Fibroblast of peridontal ligament (primary cell): ENCODE results near the gene GSTP1.
"Not testable (repeated sequence)": the region's sequence is repeated elsewhere in the genome, so short reads cannot be mapped to it uniquely, and the experiment has no call there.

Experiments used
- DNase-seq: peaks from one replicate; pipeline ENCODE4 v3.0.0-alpha.2; 2010; ENCODE audit errors: extremely low read depth

Gene GSTP1

GRCh38 chr11:67614730-67615714 lies 31.4 kb downstream of the GSTP1 start:
- no peak for DNase-seq

DNA sequence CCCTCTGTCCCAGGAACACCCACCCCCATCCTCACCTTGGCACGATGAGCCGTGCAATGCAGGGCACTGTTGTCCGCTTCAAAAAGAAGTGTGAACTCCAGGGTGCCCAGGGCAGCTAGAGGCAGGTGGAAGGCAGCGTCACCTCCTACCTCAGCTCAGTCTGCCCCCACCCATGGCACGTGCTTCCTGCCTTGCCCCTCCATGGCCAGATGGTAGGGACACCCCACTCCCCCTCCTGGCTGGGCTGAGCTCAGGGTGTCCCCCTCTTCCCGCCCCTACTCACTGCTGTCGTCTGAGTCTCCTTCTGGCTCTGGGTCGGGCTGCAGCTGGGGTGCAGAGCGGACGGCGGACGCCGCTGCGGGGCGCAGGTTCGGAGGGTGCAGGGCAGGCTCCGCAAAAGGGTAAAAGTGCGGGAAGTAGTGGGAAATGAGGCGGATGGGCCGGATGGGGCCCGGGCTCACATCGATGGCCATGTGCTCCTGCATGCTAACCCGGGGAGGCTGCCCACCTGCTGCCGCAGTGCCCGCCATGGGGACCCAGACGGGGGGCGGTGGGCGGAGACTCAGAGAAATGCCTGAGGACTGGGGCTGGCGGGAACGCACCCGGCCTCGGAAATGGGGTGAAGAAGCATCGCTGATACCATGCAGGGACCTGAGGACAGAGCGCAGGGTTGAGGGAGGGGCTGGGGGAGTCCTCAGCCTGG lies 32.3 kb downstream of the GSTP1 start:
- no peak for DNase-seq

- no peak for DNase-seq
Observed at GRCh38 chr11:67616431-67617242, 33.0 kb downstream of the GSTP1 start.

DNA sequence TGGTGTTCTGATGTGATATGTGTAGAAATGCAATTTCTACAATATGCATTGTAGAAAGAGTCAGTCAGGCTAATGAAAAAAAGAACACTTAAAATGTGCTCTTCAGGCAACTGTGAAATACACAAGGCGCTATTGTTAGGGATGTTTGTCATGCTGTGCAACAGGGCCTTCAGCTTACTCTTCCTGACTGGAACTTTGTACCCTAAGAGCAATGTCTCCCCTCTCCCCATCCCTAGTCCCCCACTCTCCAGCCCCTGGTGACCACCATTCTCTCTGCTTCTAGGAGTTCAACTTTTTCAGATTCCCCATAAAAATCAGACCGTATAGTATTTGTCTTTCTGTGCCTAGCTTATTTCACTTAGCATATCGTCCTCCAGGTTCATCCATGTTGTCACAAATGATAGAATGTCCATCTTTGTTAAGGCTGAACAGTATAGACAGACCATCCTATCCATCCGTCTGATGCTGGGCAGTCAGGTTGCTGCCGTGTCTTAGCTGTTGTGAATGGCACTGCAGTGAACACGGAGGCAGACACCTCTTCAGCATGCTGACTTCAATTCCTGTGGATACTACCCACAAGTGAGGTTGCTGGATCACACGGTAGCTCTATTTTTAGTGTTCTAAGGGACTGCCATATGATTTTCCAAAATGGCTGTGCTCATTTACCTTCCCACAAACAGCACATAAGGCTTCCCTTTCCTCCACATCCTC lies 33.8 kb downstream of the GSTP1 start:
- no peak for DNase-seq

DNA sequence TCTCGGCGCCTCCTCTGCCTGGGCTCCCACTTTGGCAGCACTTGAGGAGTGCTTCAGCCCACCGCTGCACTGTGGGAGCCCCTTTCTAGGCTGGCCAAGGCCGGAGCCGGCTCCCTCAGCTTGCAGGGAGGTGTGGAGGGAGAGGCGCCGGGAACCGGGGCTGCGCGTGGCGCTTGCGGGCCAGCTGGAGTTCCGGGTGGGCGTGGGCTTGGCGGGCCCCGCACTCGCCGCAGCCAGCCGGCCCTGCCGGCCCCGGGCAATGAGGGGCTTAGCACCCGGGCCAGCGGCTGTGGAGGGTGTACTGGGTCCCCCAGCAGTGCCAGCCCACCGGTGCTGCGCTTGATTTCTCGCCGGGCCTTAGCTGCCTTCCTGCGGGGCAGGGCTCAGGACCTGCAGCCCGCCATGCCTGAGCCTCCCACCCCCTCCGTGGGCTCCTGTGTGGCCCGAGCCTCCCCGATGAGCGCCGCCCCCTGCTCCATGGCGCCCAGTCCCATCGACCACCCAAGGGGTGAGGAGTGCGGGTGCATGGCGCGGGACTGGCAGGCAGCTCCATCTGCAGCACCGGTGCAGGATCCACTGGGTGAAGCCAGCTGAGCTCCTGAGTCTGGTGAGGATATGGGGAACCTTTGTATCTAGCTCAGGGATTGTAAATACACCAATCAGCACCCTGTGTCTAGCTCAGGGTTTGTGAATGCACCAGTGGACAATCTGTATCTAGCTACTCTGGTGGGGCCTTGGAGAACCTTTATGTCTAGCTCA lies 35.5 kb downstream of the GSTP1 start:
- DNase-seq = not testable (repeated sequence)

- not testable (repeated sequence) for DNase-seq
Observed at GRCh38 chr11:67619683-67620618, 36.3 kb downstream of the GSTP1 start.

- DNase-seq = not testable (repeated sequence)
Observed at GRCh38 chr11:67620621-67621020, 37.0 kb downstream of the GSTP1 start.

DNA sequence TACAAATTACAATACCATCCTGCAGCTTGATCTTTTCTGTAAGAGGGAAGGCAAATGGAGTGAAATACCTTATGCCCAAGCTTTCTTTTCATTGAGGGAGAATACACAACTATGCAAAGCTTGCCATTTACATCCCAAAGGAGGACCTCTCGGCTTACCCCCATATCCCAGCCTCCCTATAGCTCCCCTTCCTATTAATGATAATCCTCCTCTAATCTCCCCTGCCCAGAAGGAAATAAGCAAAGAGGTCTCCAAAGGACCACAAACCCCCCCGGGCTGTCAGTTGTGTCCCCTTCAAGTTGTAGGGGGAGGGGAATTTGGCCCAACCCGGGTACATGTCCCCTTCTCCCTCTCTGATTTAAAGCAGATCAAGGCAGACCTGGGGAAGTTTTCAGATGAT lies 38.3 kb downstream of the GSTP1 start:
- DNase-seq = not testable (repeated sequence)

DNA sequence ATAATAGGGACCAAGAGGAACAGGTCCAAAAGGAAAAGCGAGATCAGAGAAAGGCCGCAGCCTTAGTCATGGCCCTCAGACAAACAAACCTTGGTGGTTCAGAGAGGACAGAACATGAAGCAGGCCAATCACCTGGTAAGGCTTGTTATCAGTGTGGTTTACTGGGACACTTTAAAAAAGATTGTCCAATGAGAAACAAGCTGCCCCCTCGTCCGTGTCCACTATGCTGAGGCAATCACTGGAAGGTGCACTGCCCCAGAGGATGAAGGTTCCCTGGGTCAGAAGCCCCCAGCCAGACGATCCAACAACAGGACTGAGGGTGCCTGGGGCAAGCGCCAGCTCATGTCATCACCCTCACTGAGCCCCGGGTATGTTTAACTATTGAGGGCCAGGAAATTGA lies 39.3 kb downstream of the GSTP1 start:
- not testable (repeated sequence) for DNase-seq

DNA sequence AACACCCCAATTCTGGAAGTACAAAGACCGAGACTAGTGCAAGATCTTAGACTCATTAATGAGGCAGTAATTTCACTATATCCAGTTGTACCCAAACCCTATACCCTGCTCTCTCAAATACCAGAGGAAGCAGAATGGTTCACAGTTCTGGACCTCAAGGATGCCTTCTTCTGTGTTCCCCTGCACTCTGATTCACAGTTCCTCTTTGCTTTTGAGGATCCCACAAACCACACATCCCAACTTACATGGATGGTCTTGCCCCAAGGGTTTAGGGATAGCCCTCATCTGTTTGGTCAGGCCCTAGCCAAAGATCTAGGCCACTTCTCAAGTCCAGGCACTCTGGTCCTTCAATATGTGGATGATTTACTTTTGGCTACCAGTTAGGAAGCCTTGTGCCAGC lies 40.2 kb downstream of the GSTP1 start:
- not testable (repeated sequence) for DNase-seq

GRCh38 chr11:67626131-67626833 lies 42.7 kb downstream of the GSTP1 start:
- not testable (repeated sequence) for DNase-seq

- DNase-seq = no peak
Observed at GRCh38 chr11:67626970-67627369, 43.4 kb downstream of the GSTP1 start.

GRCh38 chr11:67627441-67627811 lies 43.8 kb downstream of the GSTP1 start:
- DNase-seq = no peak

DNA sequence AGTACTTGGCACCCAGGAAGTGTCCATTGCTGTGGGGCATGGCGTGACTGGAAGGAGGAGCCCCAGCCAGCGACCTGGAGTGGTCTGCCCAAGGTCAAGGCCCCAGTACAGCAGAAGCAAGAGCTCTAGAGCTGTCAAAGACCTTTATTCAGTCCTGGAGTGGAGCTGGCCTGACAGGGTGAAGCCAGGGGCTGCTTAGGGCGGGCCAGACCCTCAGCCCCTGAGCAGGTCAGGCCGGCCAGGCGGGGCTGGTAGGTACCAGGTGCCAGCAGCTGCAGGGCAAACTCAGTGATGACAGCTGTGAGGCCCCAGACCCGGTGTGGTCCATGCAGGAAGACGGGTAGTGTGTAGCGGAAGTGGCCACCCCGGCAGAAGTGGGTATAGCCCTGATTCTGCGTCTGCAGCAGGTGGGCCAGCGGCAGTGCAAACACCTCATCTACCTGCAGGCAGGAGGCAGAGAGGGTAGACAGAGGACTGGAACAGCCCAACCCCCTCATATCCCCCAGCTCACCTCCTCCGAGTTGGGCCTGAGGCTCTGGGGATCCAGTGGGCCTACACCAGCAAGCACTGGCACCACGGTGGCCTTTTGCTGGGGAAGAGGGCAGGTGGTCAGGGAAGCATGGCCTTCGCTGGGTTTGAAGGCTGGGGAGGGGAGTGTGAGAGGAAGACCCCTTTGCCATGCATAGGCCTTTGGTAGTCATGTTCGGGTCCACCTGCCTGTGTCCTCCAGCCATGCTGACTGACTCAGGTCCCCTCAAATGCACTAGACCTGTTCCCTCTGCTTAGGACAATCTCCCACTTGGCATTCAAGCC lies 44.4 kb downstream of the GSTP1 start:
- no peak for DNase-seq

GRCh38 chr11:67628710-67629385 lies 45.2 kb downstream of the GSTP1 start:
- no peak for DNase-seq

GRCh38 chr11:67629386-67630227 lies 46.0 kb downstream of the GSTP1 start, which contains the start of gene NUDT8:
Gene NUDT8, minus strand, starts transcription at chr11:67629937. Its CDS starts 26 bp downstream, at chr11:67629911.
- peak; percentile 67 for DNase-seq
